Fibroblast of lung (primary cell): ENCODE measurements around the gene INPP5A. TPM values are rescaled to one million over a fixed set of nuclear protein-coding genes. Genes with fewer than 3 reads are reported as not detected.

Source experiments
- DNase-seq, 2 donors: peaks; one replicate each; pipeline versions ENCODE4 v3.0.0 to v3.0.0-alpha.2; 2010; ENCODE audit warnings: low read depth in 2 of 2
- H2AFZ ChIP-seq: 2 replicates; pipeline ENCODE4 v1.5.1; 2012; ENCODE audit warnings: low read length, control low read depth, inconsistent platforms
- H3K27ac ChIP-seq: 2 replicates; pipeline ENCODE4 v1.5.1; 2011; ENCODE audit warnings: low read length, control low read depth; ENCODE audit not compliant: insufficient read depth
- H3K27me3 ChIP-seq: 2 replicates; pipeline ENCODE4 v1.5.1; 2011; ENCODE audit warnings: mild to moderate bottlenecking, low read length; ENCODE audit not compliant: control insufficient read depth, insufficient read depth
- H3K36me3 ChIP-seq: 2 replicates; pipeline ENCODE4 v1.5.1; 2011; ENCODE audit warnings: low read length; ENCODE audit not compliant: control insufficient read depth, insufficient read depth
- H3K4me1 ChIP-seq: 2 replicates; pipeline ENCODE4 v1.5.1; 2011; ENCODE audit warnings: low read length; ENCODE audit not compliant: control insufficient read depth, insufficient read depth; ENCODE audit errors: extremely low read depth
- H3K4me2 ChIP-seq: 2 replicates; pipeline ENCODE4 v1.5.1; 2011; ENCODE audit warnings: low read length, control low read depth; ENCODE audit not compliant: insufficient read depth; ENCODE audit errors: extremely low read depth
- H3K4me3 ChIP-seq, 4 experiments: fragments of 200-600 bp in 1 of 4; sonication (generic) in 1 of 4; replicated peaks in 1 of 4; 2 replicates each; pipeline ENCODE4 v1.5.1; 2011 to 2016; ENCODE audit warnings: low read length in 4 of 4, low read depth in 3 of 4, mild to moderate bottlenecking in 3 of 4, control low read depth in 2 of 4, inconsistent platforms in 1 of 4, mixed read lengths in 1 of 4; ENCODE audit not compliant: insufficient read depth in 1 of 4; ENCODE audit errors: control extremely low read depth in 1 of 4
- H3K79me2 ChIP-seq: 2 replicates; pipeline ENCODE4 v1.5.1; 2012; ENCODE audit warnings: mild to moderate bottlenecking, low read length, inconsistent platforms; ENCODE audit not compliant: control insufficient read depth, insufficient read depth
- H3K9ac ChIP-seq: 2 replicates; pipeline ENCODE4 v1.5.1; 2011; ENCODE audit warnings: mild to moderate bottlenecking, low read length, control low read depth; ENCODE audit not compliant: insufficient read depth
- H3K9me3 ChIP-seq: 2 replicates; pipeline ENCODE4 v1.5.1; 2012; ENCODE audit warnings: low read depth, low read length; ENCODE audit not compliant: control insufficient read depth, insufficient read depth
- H4K20me1 ChIP-seq: 2 replicates; pipeline ENCODE4 v1.5.1; 2011; ENCODE audit warnings: low read length; ENCODE audit not compliant: control insufficient read depth, insufficient read depth; ENCODE audit errors: extremely low read depth
- EZH2 ChIP-seq: IDR thresholded peaks from 2 replicates; pipeline ENCODE4 v1.5.1; 2012; ENCODE audit warnings: low read length, control low read depth, mild to moderate bottlenecking; ENCODE audit errors: missing control alignments
- polyA plus RNA-seq, 2 donors: library from polyadenylated mRNA; depleted of rRNA in 1 of 2; stranded (reverse) in 1 of 2; unstranded in 1 of 2; fragments of >200 nt; gene quantifications; 2 replicates each; pipeline ENCODE4 v1.2.1, GENCODE V29; 2011 to 2012; ENCODE audit warnings: missing spikeins in 1 of 2
- total RNA-seq: library from RNA; depleted of rRNA; stranded (reverse); fragments of >200 nt; gene quantifications from 2 replicates; pipeline ENCODE4 v1.2.1, GENCODE V29; 2014
- TF ChIP-seq, protein P1 (sequence below), 2 donors: IDR thresholded peaks in 1 of 2; conservative IDR thresholded peaks in 1 of 2; 1 replicate in 1 of 2; 2 replicates in 1 of 2; pipeline ENCODE4 v1.5.1; 2011 to 2012; ENCODE audit warnings: low read length in 2 of 2, control low read depth in 1 of 2, inconsistent platforms in 1 of 2, low read depth in 1 of 2, mild to moderate bottlenecking in 1 of 2

Gene INPP5A
- total and polyA plus RNA-seq, 2 donors (not counting 1 experiment from before 2014, with no cell fraction given) = 24.6 to 39.9 TPM

DNA sequence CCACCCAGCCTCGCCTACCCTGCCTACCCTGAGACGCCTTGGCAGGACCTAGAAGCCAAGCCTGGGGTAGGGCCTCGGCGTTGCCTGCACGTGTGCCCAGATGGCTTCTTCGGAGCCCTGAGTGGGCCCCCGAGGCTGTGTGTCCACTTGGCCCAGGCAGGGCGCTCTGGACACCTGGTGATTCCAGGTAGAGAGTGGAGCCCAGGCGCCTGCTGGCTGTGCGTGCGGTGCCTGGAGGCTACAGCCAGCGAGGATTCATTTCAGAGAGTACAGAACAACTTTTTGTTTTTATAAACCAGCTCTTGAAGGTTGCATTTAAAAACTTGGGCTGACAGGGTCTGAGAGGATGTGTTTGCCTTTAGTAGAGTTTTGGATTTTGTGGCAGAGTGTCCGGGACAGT is 208.4 kb downstream of the INPP5A start:
- TF ChIP-seq, protein P1, sequence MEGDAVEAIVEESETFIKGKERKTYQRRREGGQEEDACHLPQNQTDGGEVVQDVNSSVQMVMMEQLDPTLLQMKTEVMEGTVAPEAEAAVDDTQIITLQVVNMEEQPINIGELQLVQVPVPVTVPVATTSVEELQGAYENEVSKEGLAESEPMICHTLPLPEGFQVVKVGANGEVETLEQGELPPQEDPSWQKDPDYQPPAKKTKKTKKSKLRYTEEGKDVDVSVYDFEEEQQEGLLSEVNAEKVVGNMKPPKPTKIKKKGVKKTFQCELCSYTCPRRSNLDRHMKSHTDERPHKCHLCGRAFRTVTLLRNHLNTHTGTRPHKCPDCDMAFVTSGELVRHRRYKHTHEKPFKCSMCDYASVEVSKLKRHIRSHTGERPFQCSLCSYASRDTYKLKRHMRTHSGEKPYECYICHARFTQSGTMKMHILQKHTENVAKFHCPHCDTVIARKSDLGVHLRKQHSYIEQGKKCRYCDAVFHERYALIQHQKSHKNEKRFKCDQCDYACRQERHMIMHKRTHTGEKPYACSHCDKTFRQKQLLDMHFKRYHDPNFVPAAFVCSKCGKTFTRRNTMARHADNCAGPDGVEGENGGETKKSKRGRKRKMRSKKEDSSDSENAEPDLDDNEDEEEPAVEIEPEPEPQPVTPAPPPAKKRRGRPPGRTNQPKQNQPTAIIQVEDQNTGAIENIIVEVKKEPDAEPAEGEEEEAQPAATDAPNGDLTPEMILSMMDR (conservative IDR thresholded peaks at IDR 0.05 in 1 of 2, IDR thresholded peaks at IDR 0.05 in 1 of 2; ENCODE audit: low read depth in 1 of 2, low read length in 2 of 2) = no peak
- TF ChIP-seq EZH2 = no peak
- DNase-seq = no peak
- Histone ChIP-seq H3K27me3 (no peaks in the 10 kb centered on the region), H3K36me3 (no peaks in the 10 kb centered on the region), H3K4me3 (no peak overlapping the region), H4K20me1 (no peaks in the 10 kb centered on the region), H3K79me2 (no peaks in the 10 kb centered on the region), H3K4me1 (no peaks in the 10 kb centered on the region), H3K9me3 (no peaks in the 10 kb centered on the region), H3K27ac (no peak overlapping the region), H2AFZ (no peak overlapping the region), H3K9ac (no peak overlapping the region), H3K4me2 (no peak overlapping the region)

DNA sequence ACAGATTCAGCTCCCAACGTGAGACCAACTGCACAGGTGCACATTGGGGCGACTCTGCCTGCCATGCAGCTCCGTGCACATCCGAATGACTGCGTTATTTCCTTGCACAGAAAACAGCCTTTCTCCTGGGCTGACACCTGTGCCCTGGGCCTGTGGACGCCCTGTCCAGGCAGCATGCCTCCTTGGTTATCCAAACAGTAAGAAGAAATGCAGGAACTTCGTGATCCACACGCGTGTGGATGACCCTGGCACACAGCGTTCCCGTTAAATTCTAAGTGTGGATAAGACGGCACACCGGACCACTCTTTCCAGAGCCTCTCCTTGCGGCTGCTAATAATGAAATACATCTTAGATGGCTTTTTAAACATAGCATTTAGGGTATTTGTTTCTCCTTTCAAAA is 208.8 kb downstream of the INPP5A start:
- TF ChIP-seq, protein P1 (conservative IDR thresholded peaks at IDR 0.05 in 1 of 2, IDR thresholded peaks at IDR 0.05 in 1 of 2; ENCODE audit: low read depth in 1 of 2, low read length in 2 of 2) = no peak
- TF ChIP-seq EZH2 = no peak
- no peaks in the 10 kb centered on the region for H3K79me2 ChIP-seq

DNA sequence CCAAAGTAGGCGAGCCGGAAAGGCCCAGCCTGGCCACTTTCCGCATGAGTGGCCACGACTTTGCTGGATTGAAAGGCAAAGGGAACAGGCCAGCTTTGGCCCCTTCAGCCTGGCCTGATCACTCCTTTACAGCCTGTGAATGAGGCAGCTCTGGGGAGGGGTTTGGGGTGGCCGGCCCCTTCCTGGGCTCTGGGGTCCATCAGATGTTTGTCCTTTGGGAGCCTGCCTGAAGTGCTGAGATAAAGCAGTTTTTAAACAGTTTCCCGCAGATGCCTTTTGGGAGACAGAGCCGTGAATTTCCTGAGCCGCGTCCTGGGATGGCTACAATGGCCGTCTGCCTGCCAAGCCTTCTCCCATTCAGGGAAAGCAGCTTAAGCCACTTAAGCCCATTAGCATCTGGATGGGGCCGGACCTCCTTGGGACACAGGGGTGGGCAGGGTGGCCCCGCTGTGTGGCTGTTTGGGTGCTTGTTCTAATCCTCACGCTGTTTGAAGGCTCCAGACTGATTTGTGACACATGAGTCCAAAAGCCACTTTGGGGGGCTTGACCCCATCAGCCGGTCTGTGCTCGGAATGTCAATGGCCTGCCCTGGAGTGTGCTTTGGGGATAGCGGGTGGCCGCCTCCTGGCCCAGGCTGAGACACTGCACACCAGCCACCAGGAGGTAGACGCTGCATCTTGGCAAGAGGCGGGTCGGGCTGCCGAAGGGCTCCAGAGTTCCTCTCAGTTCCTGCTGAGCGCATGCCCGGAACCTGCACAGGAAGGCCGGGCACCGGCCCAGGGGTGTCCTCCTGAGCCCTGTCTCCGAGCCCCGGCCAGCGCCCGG is 209.4 kb downstream of the INPP5A start:
- Histone ChIP-seq H3K27me3 (no peaks in the 10 kb centered on the region), H3K9ac (no peak overlapping the region), H4K20me1 (no peaks in the 10 kb centered on the region), H3K36me3 (no peaks in the 10 kb centered on the region), H3K4me1 (no peaks in the 10 kb centered on the region), H3K4me2 (no peak overlapping the region), H3K27ac (no peak overlapping the region), H3K9me3 (no peaks in the 10 kb centered on the region), H2AFZ (no peak overlapping the region), H3K79me2 (no peaks in the 10 kb centered on the region), H3K4me3 (no peak overlapping the region)
- TF ChIP-seq, protein P1 (conservative IDR thresholded peaks at IDR 0.05 in 1 of 2, IDR thresholded peaks at IDR 0.05 in 1 of 2; ENCODE audit: low read depth in 1 of 2, low read length in 2 of 2) = no peak
- no peak for TF ChIP-seq EZH2
- no peak for DNase-seq

More for the DNA sequence above, 208.8 kb downstream of the INPP5A start:
- Histone ChIP-seq H3K27ac (no peak overlapping the region), H4K20me1 (no peaks in the 10 kb centered on the region), H2AFZ (no peak overlapping the region), H3K27me3 (no peaks in the 10 kb centered on the region), H3K4me3 (no peak overlapping the region), H3K9ac (no peak overlapping the region), H3K36me3 (no peaks in the 10 kb centered on the region), H3K4me1 (no peaks in the 10 kb centered on the region), H3K4me2 (no peak overlapping the region), H3K9me3 (no peaks in the 10 kb centered on the region)
- DNase-seq = no peak
